SKM-1 treated with dmso at 0.1 percent for 144 hours (cell line): ENCODE measurements around the gene NOTUM.
"Not testable (repeated sequence)": the region's sequence is repeated elsewhere in the genome, so short reads cannot be mapped to it uniquely, and the experiment has no call there.

ENCODE experiments used
- DNase-seq: peaks from one replicate; lab custom pipeline; 2025; ENCODE audit not compliant: unreplicated experiment; lab: John Stamatoyannopoulos, UW

Gene NOTUM

GRCh38 chr17:81996757-81997441, 35.9 kb upstream of the NOTUM start:
- no peak for DNase-seq

- DNase-seq, result no peak
Observed at GRCh38 chr17:81996232-81996756, 35.3 kb upstream of the NOTUM start.

GRCh38 chr17:81995463-81996231, 34.7 kb upstream of the NOTUM start:
- no peak for DNase-seq

GRCh38 chr17:81994593-81995462, 33.8 kb upstream of the NOTUM start:
- DNase-seq, result no peak

GRCh38 chr17:81993729-81994592, 33.0 kb upstream of the NOTUM start:
- DNase-seq, result no peak

GRCh38 chr17:81992306-81993102, 31.5 kb upstream of the NOTUM start:
- no peak for DNase-seq

- DNase-seq, result no peak
Observed at GRCh38 chr17:81991684-81992305, 30.8 kb upstream of the NOTUM start.

GRCh38 chr17:81990836-81991683, 30.1 kb upstream of the NOTUM start:
- DNase-seq, result no peak

GRCh38 chr17:81987161-81987770, 26.3 kb upstream of the NOTUM start:
- DNase-seq, result no peak

GRCh38 chr17:81986606-81987005, 25.6 kb upstream of the NOTUM start:
- no peak for DNase-seq

- DNase-seq, result no peak
Observed at GRCh38 chr17:81984773-81985410, 23.9 kb upstream of the NOTUM start.

GRCh38 chr17:81983639-81984373, 22.8 kb upstream of the NOTUM start:
- DNase-seq, result no peak

GRCh38 chr17:81983011-81983638, 22.1 kb upstream of the NOTUM start:
- no peak for DNase-seq

- not testable (repeated sequence) for DNase-seq
Observed at GRCh38 chr17:81981511-81981910, 20.5 kb upstream of the NOTUM start.

- DNase-seq, result no peak
Observed at GRCh38 chr17:81980707-81981343, 19.8 kb upstream of the NOTUM start.

- no peak for DNase-seq
Observed at GRCh38 chr17:81980122-81980521, 19.1 kb upstream of the NOTUM start.
